Caco-2 (cell line): Measurements from ENCODE around the gene STK24. TPM values are rescaled to one million over a fixed set of nuclear protein-coding genes. Genes with fewer than 3 reads are reported as not detected.

Source experiments
- BruUV-seq: library from RNA; stranded (reverse); fragments of 400-500 nt; replicated peaks from 2 replicates; lab custom pipeline; 2021; lab: Mats Ljungman, UMichigan
- CTCF ChIA-PET: fragments of 300-600 bp; sonication (Branson Sonifier 250); formaldehyde crosslinking; loops from one replicate; lab custom pipeline; 2022; ENCODE audit warnings: antibody characterized with exemption; lab: Charles Lee
- POLR2A ChIA-PET: fragments of 300-600 bp; sonication (Branson Sonifier 250); formaldehyde crosslinking; loops from one replicate; lab custom pipeline; 2022; ENCODE audit warnings: antibody characterized with exemption; lab: Charles Lee
- DNase-seq, 2 experiments: peaks; one replicate each; pipeline versions ENCODE4 v3.0.0 to v3.0.0-alpha.2; 2020 to 2022
- H3K27me3 ChIP-seq: replicated peaks from 2 replicates; pipeline ENCODE4 v1.6.0; 2011; ENCODE audit warnings: low read length; ENCODE audit not compliant: control insufficient read depth, insufficient read depth
- H3K36me3 ChIP-seq: 2 replicates; pipeline ENCODE4 v1.5.1; 2011; ENCODE audit warnings: low read length; ENCODE audit not compliant: control insufficient read depth, insufficient read depth
- H3K4me1 ChIP-seq: fragments of 250-450 bp; sonication (Bioruptor Pico); 2 replicates; pipeline ENCODE4 v1.5.1; 2020; ENCODE audit warnings: mild to moderate bottlenecking
- H3K4me3 ChIP-seq: 2 replicates; pipeline ENCODE4 v1.5.1; 2011; ENCODE audit warnings: low read depth, mild to moderate bottlenecking, control low read depth, low read length
- H3K9me3 ChIP-seq: fragments of 250-450 bp; sonication (Bioruptor Pico); 2 replicates; pipeline ENCODE4 v1.5.1; 2020; ENCODE audit warnings: mild to moderate bottlenecking, moderate library complexity
- H3K27ac Mint-ChIP-seq: one replicate; pipeline ENCODE4 v1.8.0; 2022; ENCODE audit warnings: mixed read lengths; ENCODE audit not compliant: unreplicated experiment
- H3K27me3 Mint-ChIP-seq: one replicate; pipeline ENCODE4 v1.8.0; 2022; ENCODE audit warnings: mixed read lengths; ENCODE audit not compliant: insufficient read depth, unreplicated experiment
- H3K36me3 Mint-ChIP-seq: one replicate; pipeline ENCODE4 v1.8.0; 2022; ENCODE audit warnings: mild to moderate bottlenecking, mixed read lengths; ENCODE audit not compliant: insufficient read depth, unreplicated experiment
- H3K4me1 Mint-ChIP-seq: one replicate; pipeline ENCODE4 v1.8.0; 2022; ENCODE audit warnings: low read depth, mixed read lengths; ENCODE audit not compliant: unreplicated experiment
- H3K4me3 Mint-ChIP-seq: one replicate; pipeline ENCODE4 v1.8.0; 2022; ENCODE audit warnings: mild to moderate bottlenecking, moderate library complexity, mixed read lengths; ENCODE audit not compliant: unreplicated experiment
- H3K9me3 Mint-ChIP-seq: one replicate; pipeline ENCODE4 v1.8.0; 2022; ENCODE audit warnings: mixed read lengths; ENCODE audit not compliant: unreplicated experiment
- intact Hi-C: fragments of 100-400 bp; cut with micrococcal nuclease; formaldehyde crosslinking; loops from one replicate; pipeline ENCODE4 v1.10.0; 2022; ENCODE audit not compliant: unreplicated experiment
- total RNA-seq: library from RNA; stranded (reverse); gene quantifications from 2 replicates; pipeline ENCODE4 v1.2.3, GENCODE V29; 2022
- TF ChIP-seq, protein P1 (sequence below), 2 experiments: fragments of 200-600 bp in 1 of 2; IDR thresholded peaks; 1 replicate in 1 of 2; 2 replicates in 1 of 2; pipeline versions ENCODE4 v1.5.1 to v1.8.0; 2011 to 2022; ENCODE audit warnings: antibody characterized with exemption in 1 of 2, control low read depth in 1 of 2, inconsistent platforms in 1 of 2, low read depth in 1 of 2, low read length in 1 of 2, mild to moderate bottlenecking in 1 of 2, moderate library complexity in 1 of 2; ENCODE audit not compliant: insufficient read depth in 1 of 2, severe bottlenecking in 1 of 2, unreplicated experiment in 1 of 2

Gene STK24
- total RNA-seq, 1 experiment from 2014 or later: 253 TPM

DNA sequence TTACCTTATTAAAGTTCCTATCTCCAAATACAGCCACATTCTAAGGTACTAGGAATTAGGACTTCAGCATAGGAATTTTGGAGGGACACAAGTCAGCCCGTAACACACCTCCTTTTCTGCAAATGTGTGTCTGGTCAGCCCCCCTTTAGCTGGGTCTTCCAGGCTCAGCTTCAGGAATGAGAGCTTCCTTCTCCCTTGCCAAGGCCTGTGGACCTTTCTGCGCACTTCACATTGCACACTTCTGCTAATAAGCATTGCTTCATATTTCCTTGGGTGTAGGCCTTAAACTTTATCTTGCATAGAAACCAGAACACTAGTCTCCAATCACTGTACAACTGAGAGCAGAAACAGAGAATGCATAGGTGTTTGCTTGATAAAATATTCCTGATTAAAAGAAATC, 4.5 kb upstream of the STK24 start:
- DNase-seq: no peak
- Histone ChIP-seq H3K27me3 (no peaks in the 10 kb centered on the region), H3K36me3 (no peaks in the 10 kb centered on the region), H3K4me3 (no peak overlapping the region), H3K4me1 (peaks cover 72% of the 10 kb centered on the region), H3K9me3 (no peaks in the 10 kb centered on the region)
- peaks cover 53% of the 10 kb centered on the region for H3K4me1 Mint-ChIP-seq
- no peaks in the 10 kb centered on the region for H3K9me3 Mint-ChIP-seq
- H3K27ac Mint-ChIP-seq: peak overlapping the region; percentile 75
- H3K27me3 Mint-ChIP-seq: no peaks in the 10 kb centered on the region
- POLR2A ChIA-PET: no interaction called here
- H3K4me3 Mint-ChIP-seq: no peak overlapping the region
- TF ChIP-seq, protein P1, sequence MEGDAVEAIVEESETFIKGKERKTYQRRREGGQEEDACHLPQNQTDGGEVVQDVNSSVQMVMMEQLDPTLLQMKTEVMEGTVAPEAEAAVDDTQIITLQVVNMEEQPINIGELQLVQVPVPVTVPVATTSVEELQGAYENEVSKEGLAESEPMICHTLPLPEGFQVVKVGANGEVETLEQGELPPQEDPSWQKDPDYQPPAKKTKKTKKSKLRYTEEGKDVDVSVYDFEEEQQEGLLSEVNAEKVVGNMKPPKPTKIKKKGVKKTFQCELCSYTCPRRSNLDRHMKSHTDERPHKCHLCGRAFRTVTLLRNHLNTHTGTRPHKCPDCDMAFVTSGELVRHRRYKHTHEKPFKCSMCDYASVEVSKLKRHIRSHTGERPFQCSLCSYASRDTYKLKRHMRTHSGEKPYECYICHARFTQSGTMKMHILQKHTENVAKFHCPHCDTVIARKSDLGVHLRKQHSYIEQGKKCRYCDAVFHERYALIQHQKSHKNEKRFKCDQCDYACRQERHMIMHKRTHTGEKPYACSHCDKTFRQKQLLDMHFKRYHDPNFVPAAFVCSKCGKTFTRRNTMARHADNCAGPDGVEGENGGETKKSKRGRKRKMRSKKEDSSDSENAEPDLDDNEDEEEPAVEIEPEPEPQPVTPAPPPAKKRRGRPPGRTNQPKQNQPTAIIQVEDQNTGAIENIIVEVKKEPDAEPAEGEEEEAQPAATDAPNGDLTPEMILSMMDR (IDR thresholded peaks at IDR 0.05; ENCODE audit: insufficient read depth in 1 of 2, low read depth in 1 of 2, low read length in 1 of 2, severe bottlenecking in 1 of 2, unreplicated experiment in 1 of 2): no peak
- no TSS peak for BruUV-seq
- intact Hi-C loops: no loop called here
- H3K36me3 Mint-ChIP-seq: peaks cover 13% of the 10 kb centered on the region
- CTCF ChIA-PET: interaction anchor here (1.3 to 1.6 kb wide), 3 partner anchors 72 to 92 kb away, joined by 3 to 8 read pairs (median 6); no protein-coding TSS in a partner anchor

GRCh38 chr13:98580420-98580819, 3.5 kb upstream of the STK24 start:
- DNase-seq: no peak
- no peak overlapping the region for H3K4me3 ChIP-seq
- intact Hi-C loops: no loop called here
- no peaks in the 10 kb centered on the region for H3K36me3 ChIP-seq
- H3K9me3 ChIP-seq: no peaks in the 10 kb centered on the region
- TF ChIP-seq, protein P1 (IDR thresholded peaks at IDR 0.05; ENCODE audit: insufficient read depth in 1 of 2, low read depth in 1 of 2, low read length in 1 of 2, severe bottlenecking in 1 of 2, unreplicated experiment in 1 of 2): no peak
- H3K27me3 ChIP-seq: no peaks in the 10 kb centered on the region
- peaks cover 55% of the 10 kb centered on the region for H3K4me1 Mint-ChIP-seq
- no peak overlapping the region for H3K4me3 Mint-ChIP-seq
- H3K4me1 ChIP-seq: peaks cover 64% of the 10 kb centered on the region
- H3K36me3 Mint-ChIP-seq: peaks cover 16% of the 10 kb centered on the region
- H3K9me3 Mint-ChIP-seq: no peaks in the 10 kb centered on the region
- H3K27ac Mint-ChIP-seq: no peak overlapping the region
- ChIA-PET POLR2A (interaction anchor here (0.8 to 1.2 kb wide), 2 partner anchors 10 to 70 kb away, joined by 3 to 4 read pairs; no protein-coding TSS in a partner anchor), CTCF (interaction anchor here (0.6 to 1.5 kb wide), 2 partner anchors 13 to 73 kb away, joined by 4 to 5 read pairs; no protein-coding TSS in a partner anchor)
- no TSS peak for BruUV-seq
- no peaks in the 10 kb centered on the region for H3K27me3 Mint-ChIP-seq

DNA sequence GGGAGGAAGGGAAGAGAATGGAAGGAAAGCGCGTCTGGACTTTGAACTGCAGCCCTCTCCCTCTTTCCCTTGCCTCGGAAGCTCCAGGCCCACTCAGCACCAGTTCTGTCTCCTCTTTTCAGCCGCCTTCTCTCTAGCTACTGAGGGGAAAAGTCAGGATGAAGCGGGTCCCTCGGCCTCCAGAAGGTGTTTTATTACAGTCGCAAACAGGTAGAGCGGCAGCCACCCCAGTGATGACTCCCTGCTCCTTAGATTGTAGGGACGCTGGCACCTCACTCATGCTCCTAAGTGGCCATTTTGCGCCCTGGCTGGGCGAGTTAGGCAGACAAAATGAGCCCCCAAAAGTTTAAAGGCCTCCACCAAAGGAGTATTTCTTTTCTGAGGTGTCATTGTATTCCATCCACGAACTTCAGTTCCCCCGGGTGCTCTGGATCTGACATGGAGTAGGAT, 954 bp upstream of the STK24 start:
- Mint-ChIP-seq H3K4me1 (peaks cover 65% of the 10 kb centered on the region), H3K4me3 (peak overlapping the region; percentile 95), H3K36me3 (peaks cover 34% of the 10 kb centered on the region), H3K9me3 (no peaks in the 10 kb centered on the region), H3K27ac (peak overlapping the region; percentile 97), H3K27me3 (no peaks in the 10 kb centered on the region)
- H3K9me3 ChIP-seq: no peaks in the 10 kb centered on the region
- no peaks in the 10 kb centered on the region for H3K36me3 ChIP-seq
- ChIA-PET POLR2A (interaction anchor here (0.5 to 1.7 kb wide), 6 partner anchors 8 to 93 kb away, joined by 3 to 6 read pairs (median 4); no protein-coding TSS in a partner anchor), CTCF (interaction anchor here (0.6 to 1.7 kb wide), 3 partner anchors 70 to 95 kb away, joined by 3 to 7 read pairs (median 5); no protein-coding TSS in a partner anchor)
- intact Hi-C loops: loop anchor here (1.0 to 10.0 kb wide), 2 partner anchors 75 to 197 kb away; no protein-coding TSS in a partner anchor
- peak overlapping the region; percentile 59 for H3K4me3 ChIP-seq
- no peaks in the 10 kb centered on the region for H3K27me3 ChIP-seq
- TF ChIP-seq, protein P1 (IDR thresholded peaks at IDR 0.05; ENCODE audit: insufficient read depth in 1 of 2, low read depth in 1 of 2, low read length in 1 of 2, severe bottlenecking in 1 of 2, unreplicated experiment in 1 of 2): no peak
- no peak for DNase-seq
- BruUV-seq: TSS peak; percentile 47
- peaks cover 61% of the 10 kb centered on the region for H3K4me1 ChIP-seq
